K562 (cell line): ENCODE data around the gene EIPR1.

ENCODE experiments used
- BRD4 ChIP-seq: fragments of 200-600 bp; sonication (generic); IDR thresholded peaks from 2 replicates; pipeline ENCODE4 v1.6.1; 2017; ENCODE audit warnings: inconsistent platforms
- CTCF ChIP-seq, 3 experiments: IDR thresholded peaks in 2 of 3; conservative IDR thresholded peaks in 1 of 3; 2 replicates each; pipeline ENCODE4 v1.5.1; 2011 to 2012; ENCODE audit warnings: low read length in 3 of 3, mild to moderate bottlenecking in 3 of 3, control low read depth in 2 of 3, improper control_type of control experiment in 1 of 3, inconsistent platforms in 1 of 3, low read depth in 1 of 3, mixed read lengths in 1 of 3, moderate library complexity in 1 of 3; ENCODE audit not compliant: insufficient read depth in 2 of 3
- ETV6 ChIP-seq, 3 experiments: fragments of 150-350 bp in 1 of 3; sonication (generic) in 1 of 3; formaldehyde crosslinking in 1 of 3; IDR thresholded peaks; 2 replicates each; pipeline versions ENCODE4 v1.6.1 to v1.8.0; 2014 to 2022; ENCODE audit warnings: borderline replicate concordance in 2 of 3, low read depth in 2 of 3, antibody characterized with exemption in 1 of 3, low read length in 1 of 3, mild to moderate bottlenecking in 1 of 3, missing genetic modification reagents in 1 of 3
- GABPB1 ChIP-seq: sonication (generic); formaldehyde crosslinking; IDR thresholded peaks from 2 replicates; pipeline ENCODE4 v1.8.0; 2022; ENCODE audit warnings: mild to moderate bottlenecking, missing genetic modification reagents
- NFE2 ChIP-seq: IDR thresholded peaks from 2 replicates; pipeline ENCODE4 v1.6.1; 2014; ENCODE audit warnings: antibody characterized with exemption, low read depth
- OTX1 ChIP-seq: fragments of 450-650 bp; formaldehyde crosslinking; IDR thresholded peaks from 2 replicates; pipeline ENCODE4 v1.4.0; 2022; ENCODE audit warnings: mild to moderate bottlenecking
- SP1 ChIP-seq: sonication (generic); formaldehyde crosslinking; IDR thresholded peaks from 2 replicates; pipeline ENCODE4 v1.8.1; 2022; ENCODE audit warnings: mild to moderate bottlenecking, missing genetic modification reagents
- YY1 ChIP-seq, 3 experiments: IDR thresholded peaks; 2 replicates each; pipeline ENCODE4 v1.6.1; 2011; ENCODE audit warnings: low read length in 2 of 3, mild to moderate bottlenecking in 2 of 3, moderate library complexity in 2 of 3, borderline replicate concordance in 1 of 3, control low read depth in 1 of 3, low read depth in 1 of 3; ENCODE audit not compliant: insufficient read depth in 3 of 3, insufficient replicate concordance in 2 of 3, control insufficient read depth in 1 of 3, insufficient read length in 1 of 3; ENCODE audit errors: extremely low read depth in 1 of 3
- TF ChIP-seq, protein P1 (sequence below): sonication (generic); formaldehyde crosslinking; IDR thresholded peaks from 2 replicates; pipeline ENCODE4 v1.8.0; 2022; ENCODE audit warnings: missing genetic modification reagents, mild to moderate bottlenecking, moderate library complexity, borderline replicate concordance

GRCh38 chr2:3388412-3388738 lies 10.8 kb upstream of the EIPR1 start:
- TF ChIP-seq SP1 (CRISPR knock-in tag), result no peak
- no peak for TF ChIP-seq CTCF (IDR thresholded peaks at IDR 0.05 in 2 of 3, conservative IDR thresholded peaks at IDR 0.05 in 1 of 3; ENCODE audit: insufficient read depth in 2 of 3, low read depth in 1 of 3, low read length in 3 of 3)
- TF ChIP-seq BRD4, result no peak
- no peak for TF ChIP-seq OTX1 (CRISPR knock-in tag)
- TF ChIP-seq, protein P1, sequence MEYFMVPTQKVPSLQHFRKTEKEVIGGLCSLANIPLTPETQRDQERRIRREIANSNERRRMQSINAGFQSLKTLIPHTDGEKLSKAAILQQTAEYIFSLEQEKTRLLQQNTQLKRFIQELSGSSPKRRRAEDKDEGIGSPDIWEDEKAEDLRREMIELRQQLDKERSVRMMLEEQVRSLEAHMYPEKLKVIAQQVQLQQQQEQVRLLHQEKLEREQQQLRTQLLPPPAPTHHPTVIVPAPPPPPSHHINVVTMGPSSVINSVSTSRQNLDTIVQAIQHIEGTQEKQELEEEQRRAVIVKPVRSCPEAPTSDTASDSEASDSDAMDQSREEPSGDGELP, result no peak
- TF ChIP-seq ETV6 (IDR thresholded peaks at IDR 0.05; ENCODE audit: borderline replicate concordance in 1 of 2, low read depth in 2 of 2, low read length in 1 of 2), result no peak
- no peak for TF ChIP-seq ETV6 (CRISPR knock-in tag; IDR thresholded peaks at IDR 0.05; ENCODE audit: borderline replicate concordance)
- TF ChIP-seq NFE2, result no peak
- TF ChIP-seq GABPB1, result no peak
- no peak for TF ChIP-seq YY1 (IDR thresholded peaks at IDR 0.05; ENCODE audit: borderline replicate concordance in 1 of 3, control insufficient read depth in 1 of 3, extremely low read depth in 1 of 3, insufficient read depth in 3 of 3, insufficient read length in 1 of 3, insufficient replicate concordance in 2 of 3, low read depth in 1 of 3, low read length in 2 of 3)
